Subcutaneous abdominal adipose tissue (tissue), 5 donors: ENCODE data around the gene ARHGAP27.

Experiments used
- H3K27ac ChIP-seq: one replicate; pipeline ENCODE4 v1.7.0; 2013; ENCODE audit warnings: low read depth, mild to moderate bottlenecking, inconsistent platforms, low read length, moderate library complexity
- H3K27me3 ChIP-seq, 5 donors: one replicate each; pipeline ENCODE4 v1.7.0; 2013; ENCODE audit warnings: low read length in 5 of 5, inconsistent platforms in 1 of 5; ENCODE audit not compliant: control insufficient read depth in 5 of 5, insufficient read depth in 4 of 5
- H3K36me3 ChIP-seq, 5 donors: one replicate each; pipeline ENCODE4 v1.7.0; 2013; ENCODE audit warnings: low read length in 5 of 5; ENCODE audit not compliant: control insufficient read depth in 5 of 5, insufficient read depth in 5 of 5
- H3K4me1 ChIP-seq, 5 donors: one replicate each; pipeline ENCODE4 v1.7.0; 2013; ENCODE audit warnings: low read length in 5 of 5, mild to moderate bottlenecking in 3 of 5, moderate library complexity in 1 of 5; ENCODE audit not compliant: control insufficient read depth in 5 of 5, insufficient read depth in 5 of 5
- H3K4me3 ChIP-seq, 5 donors: one replicate each; pipeline ENCODE4 v1.7.0; 2013; ENCODE audit warnings: low read length in 5 of 5, low read depth in 1 of 5
- H3K9ac ChIP-seq, 5 donors: one replicate each; pipeline ENCODE4 v1.7.0; 2013; ENCODE audit warnings: low read length in 5 of 5, mild to moderate bottlenecking in 4 of 5, moderate library complexity in 3 of 5
- H3K9me3 ChIP-seq, 5 donors: one replicate each; pipeline ENCODE4 v1.7.0; 2013; ENCODE audit warnings: low read length in 5 of 5; ENCODE audit not compliant: control insufficient read depth in 5 of 5
- donor health status: healthy.
- donor health status: healthy.
- donor health status: healthy.
- donor health status: healthy.
- donor health status: healthy.

Gene ARHGAP27

GRCh38 chr17:45394913-45395568, 37.6 kb downstream of the ARHGAP27 start:
- Histone ChIP-seq H3K9me3 (no peaks in the 10 kb centered on the region), H3K27me3 (no peaks in the 10 kb centered on the region), H3K27ac (no peak overlapping the region), H3K4me1 (peaks cover 0 to 11% (median 10%) of the 10 kb centered on the region in 5 donors), H3K4me3 (peak overlapping the region in 3 of 5 donors; percentile 31 to 45 (median 41)), H3K9ac (peak overlapping the region in 1 of 5 donors; percentile 48), H3K36me3 (peaks cover 0 to 57% (median 33%) of the 10 kb centered on the region in 5 donors)

- H3K9ac ChIP-seq, result no peak overlapping the region
- peaks cover 0 to 3% (median 2%) of the 10 kb centered on the region in 5 donors for H3K27me3 ChIP-seq
- H3K36me3 ChIP-seq, result peaks cover 0 to 52% (median 28%) of the 10 kb centered on the region in 5 donors
- no peak overlapping the region for H3K27ac ChIP-seq
- H3K4me3 ChIP-seq, result no peak overlapping the region
- H3K4me1 ChIP-seq, result peaks cover 0 to 11% (median 10%) of the 10 kb centered on the region in 5 donors
- H3K9me3 ChIP-seq, result no peaks in the 10 kb centered on the region
Measured at GRCh38 chr17:45394564-45394912, 38.1 kb downstream of the ARHGAP27 start.

GRCh38 chr17:45394091-45394490, 38.6 kb downstream of the ARHGAP27 start:
- peaks cover 0 to 49% (median 28%) of the 10 kb centered on the region in 5 donors for H3K36me3 ChIP-seq
- peaks cover 0 to 11% (median 10%) of the 10 kb centered on the region in 5 donors for H3K4me1 ChIP-seq
- H3K9me3 ChIP-seq, result no peaks in the 10 kb centered on the region
- no peak overlapping the region for H3K27ac ChIP-seq
- peaks cover 2 to 7% (median 6%) of the 10 kb centered on the region in 5 donors for H3K27me3 ChIP-seq
- H3K4me3 ChIP-seq, result no peak overlapping the region
- H3K9ac ChIP-seq, result no peak overlapping the region

GRCh38 chr17:45393411-45393810, 39.3 kb downstream of the ARHGAP27 start:
- Histone ChIP-seq H3K27ac (no peak overlapping the region), H3K27me3 (peaks cover 7 to 12% (median 12%) of the 10 kb centered on the region in 5 donors), H3K4me1 (peaks cover 0 to 11% (median 10%) of the 10 kb centered on the region in 5 donors), H3K9ac (no peak overlapping the region), H3K4me3 (no peak overlapping the region), H3K36me3 (peaks cover 0 to 43% (median 22%) of the 10 kb centered on the region in 5 donors), H3K9me3 (no peaks in the 10 kb centered on the region)

- H3K4me1 ChIP-seq, result peaks cover 0 to 11% (median 10%) of the 10 kb centered on the region in 5 donors
- H3K36me3 ChIP-seq, result peaks cover 0 to 30% (median 13%) of the 10 kb centered on the region in 5 donors
- peaks cover 12 to 19% (median 13%) of the 10 kb centered on the region in 5 donors for H3K27me3 ChIP-seq
- no peak overlapping the region for H3K27ac ChIP-seq
- H3K9ac ChIP-seq, result no peak overlapping the region
- no peaks in the 10 kb centered on the region for H3K9me3 ChIP-seq
- no peak overlapping the region for H3K4me3 ChIP-seq
Measured at GRCh38 chr17:45391918-45392317, 40.8 kb downstream of the ARHGAP27 start.

- no peaks in the 10 kb centered on the region for H3K9me3 ChIP-seq
- peaks cover 12 to 19% (median 13%) of the 10 kb centered on the region in 5 donors for H3K27me3 ChIP-seq
- H3K9ac ChIP-seq, result no peak overlapping the region
- H3K27ac ChIP-seq, result no peak overlapping the region
- peaks cover 0 to 24% (median 11%) of the 10 kb centered on the region in 5 donors for H3K36me3 ChIP-seq
- H3K4me3 ChIP-seq, result no peak overlapping the region
- peaks cover 0 to 11% (median 10%) of the 10 kb centered on the region in 5 donors for H3K4me1 ChIP-seq
Measured at GRCh38 chr17:45391291-45391690, 41.4 kb downstream of the ARHGAP27 start.

- H3K9me3 ChIP-seq, result no peaks in the 10 kb centered on the region
- peaks cover 0 to 7% (median 4%) of the 10 kb centered on the region in 5 donors for H3K4me1 ChIP-seq
- H3K4me3 ChIP-seq, result no peak overlapping the region
- peaks cover 12 to 19% (median 15%) of the 10 kb centered on the region in 5 donors for H3K27me3 ChIP-seq
- no peak overlapping the region for H3K27ac ChIP-seq
- H3K9ac ChIP-seq, result no peak overlapping the region
- H3K36me3 ChIP-seq, result peaks cover 0 to 6% (median 1%) of the 10 kb centered on the region in 5 donors
Measured at GRCh38 chr17:45389354-45389753, 43.3 kb downstream of the ARHGAP27 start.

- Histone ChIP-seq H3K27me3 (peaks cover 12 to 19% (median 15%) of the 10 kb centered on the region in 5 donors), H3K27ac (no peak overlapping the region), H3K36me3 (no peaks in the 10 kb centered on the region), H3K4me1 (peaks cover 0 to 7% (median 4%) of the 10 kb centered on the region in 5 donors), H3K4me3 (no peak overlapping the region), H3K9me3 (no peaks in the 10 kb centered on the region), H3K9ac (no peak overlapping the region)
Measured at GRCh38 chr17:45388604-45389325, 43.9 kb downstream of the ARHGAP27 start.

GRCh38 chr17:45387739-45388138, 44.9 kb downstream of the ARHGAP27 start:
- no peaks in the 10 kb centered on the region for H3K9me3 ChIP-seq

GRCh38 chr17:45386178-45386577, 46.5 kb downstream of the ARHGAP27 start:
- Histone ChIP-seq H3K4me3 (no peak overlapping the region), H3K4me1 (peaks cover 0 to 7% (median 4%) of the 10 kb centered on the region in 5 donors)

More at GRCh38 chr17:45387739-45388138, 44.9 kb downstream of the ARHGAP27 start:
- peaks cover 12 to 19% (median 15%) of the 10 kb centered on the region in 5 donors for H3K27me3 ChIP-seq
- peak overlapping the region in 1 of 5 donors; percentile 17 for H3K9ac ChIP-seq
- peaks cover 0 to 7% (median 4%) of the 10 kb centered on the region in 5 donors for H3K4me1 ChIP-seq
- H3K27ac ChIP-seq, result no peak overlapping the region
- H3K4me3 ChIP-seq, result no peak overlapping the region
- no peaks in the 10 kb centered on the region for H3K36me3 ChIP-seq

More at GRCh38 chr17:45386178-45386577, 46.5 kb downstream of the ARHGAP27 start:
- Histone ChIP-seq H3K36me3 (no peaks in the 10 kb centered on the region), H3K9me3 (no peaks in the 10 kb centered on the region), H3K9ac (no peak overlapping the region), H3K27ac (no peak overlapping the region), H3K27me3 (peaks cover 12 to 19% (median 15%) of the 10 kb centered on the region in 5 donors)
